Endothelial cell of umbilical vein (primary cell): ENCODE data around the gene ANKMY2. TPM values are rescaled to one million over a fixed set of nuclear protein-coding genes. Genes with fewer than 3 reads are reported as not detected.

Source experiments
- BruUV-seq: library from RNA; stranded (reverse); fragments of 400-500 nt; replicated peaks from 2 replicates; lab custom pipeline; 2021; lab: Mats Ljungman, UMichigan
- CTCF ChIA-PET: fragments of 300-600, 350-600 bp; sonication (Branson Sonifier 250); formaldehyde crosslinking; loops from one replicate; lab custom pipeline; 2021; ENCODE audit warnings: antibody characterized with exemption, inconsistent platforms; lab: Charles Lee
- POLR2A ChIA-PET: fragments of 300-600, 350-600 bp; sonication (Branson Sonifier 250); formaldehyde crosslinking; loops from one replicate; lab custom pipeline; 2021; ENCODE audit warnings: antibody characterized with exemption, inconsistent platforms; lab: Charles Lee
- DNase-seq: peaks from one replicate; pipeline ENCODE4 v3.0.0-alpha.2; 2011; ENCODE audit warnings: low read depth, low spot score
- FAIRE-seq: peaks from 2 replicates; lab custom pipeline; 2011; peaks lifted over from hg19 to GRCh38; lab: Jason Lieb, UNC
- H2AFZ ChIP-seq: 2 replicates; pipeline ENCODE4 v1.6.0; 2012; ENCODE audit warnings: low read depth, low read length, control low read depth, inconsistent platforms
- H3K27ac ChIP-seq: 2 replicates; pipeline ENCODE4 v1.5.1; 2011; ENCODE audit warnings: low read depth, mild to moderate bottlenecking, control low read depth, low read length, moderate library complexity; ENCODE audit not compliant: insufficient read depth
- H3K27me3 ChIP-seq, 2 experiments: 2 replicates each; pipeline versions ENCODE4 v1.6.0 to v1.6.1; 2011; ENCODE audit warnings: low read length in 2 of 2, mixed read lengths in 1 of 2; ENCODE audit not compliant: control insufficient read depth in 2 of 2, insufficient read depth in 2 of 2
- H3K36me3 ChIP-seq, 2 experiments: 2 replicates in 1 of 2; 3 replicates in 1 of 2; pipeline ENCODE4 v1.5.1; 2011; ENCODE audit warnings: low read length in 2 of 2, mild to moderate bottlenecking in 1 of 2, moderate library complexity in 1 of 2; ENCODE audit not compliant: control insufficient read depth in 2 of 2, insufficient read depth in 2 of 2; ENCODE audit errors: extremely low read depth in 1 of 2
- H3K4me1 ChIP-seq: 3 replicates; pipeline ENCODE4 v1.5.1; 2011; ENCODE audit warnings: mild to moderate bottlenecking, low read length; ENCODE audit not compliant: control insufficient read depth, insufficient read depth; ENCODE audit errors: extremely low read depth
- H3K4me2 ChIP-seq: 2 replicates; pipeline ENCODE4 v1.6.1; 2011; ENCODE audit warnings: low read length, control low read depth, mixed read lengths; ENCODE audit not compliant: insufficient read depth
- H3K4me3 ChIP-seq, 3 experiments: fragments of 200-600 bp in 1 of 3; sonication (generic), shearing (Covaris generic) in 1 of 3; replicated peaks in 1 of 3; 2 replicates each; pipeline ENCODE4 v1.5.1; 2011 to 2016; ENCODE audit warnings: control low read depth in 3 of 3, low read length in 3 of 3, mild to moderate bottlenecking in 2 of 3, inconsistent platforms in 1 of 3, low read depth in 1 of 3, moderate library complexity in 1 of 3; ENCODE audit not compliant: insufficient read depth in 1 of 3
- H3K79me2 ChIP-seq: 2 replicates; pipeline ENCODE4 v1.6.0; 2012; ENCODE audit warnings: low read length, inconsistent platforms; ENCODE audit not compliant: control insufficient read depth, insufficient read depth
- H3K9ac ChIP-seq: replicated peaks from 2 replicates; pipeline ENCODE3; 2011; ENCODE audit warnings: low read length, control low read depth; ENCODE audit not compliant: insufficient read depth; ENCODE audit errors: extremely low read depth
- H3K9me1 ChIP-seq: replicated peaks from 3 replicates; pipeline ENCODE4 v1.6.0; 2011; ENCODE audit warnings: mild to moderate bottlenecking, low read length; ENCODE audit not compliant: control insufficient read depth, insufficient read depth; ENCODE audit errors: extremely low read depth
- H3K9me3 ChIP-seq: replicated peaks from 2 replicates; pipeline ENCODE4 v1.5.1; 2012; ENCODE audit warnings: low read length, inconsistent platforms; ENCODE audit not compliant: control insufficient read depth, insufficient read depth
- H4K20me1 ChIP-seq: replicated peaks from 2 replicates; pipeline ENCODE3; 2011; ENCODE audit warnings: mild to moderate bottlenecking, low read length; ENCODE audit not compliant: control insufficient read depth, insufficient read depth; ENCODE audit errors: extremely low read depth
- EZH2 ChIP-seq: IDR thresholded peaks from 2 replicates; pipeline ENCODE4 v1.6.1; 2012; ENCODE audit warnings: borderline replicate concordance, low read depth, mild to moderate bottlenecking, moderate library complexity, low read length, inconsistent platforms; ENCODE audit not compliant: severe bottlenecking
- FOS ChIP-seq: IDR thresholded peaks from 2 replicates; pipeline ENCODE4 v1.6.1; 2011; ENCODE audit warnings: mild to moderate bottlenecking, low read length, moderate library complexity, borderline replicate concordance; ENCODE audit not compliant: insufficient read depth
- GATA2 ChIP-seq: IDR thresholded peaks from 2 replicates; pipeline ENCODE4 v1.7.0; 2011; ENCODE audit warnings: low read depth, mild to moderate bottlenecking, moderate library complexity, mixed read lengths, low read length; ENCODE audit not compliant: insufficient read length, insufficient read depth
- JUN ChIP-seq: IDR thresholded peaks from 2 replicates; pipeline ENCODE4 v1.6.1; 2011; ENCODE audit warnings: borderline replicate concordance, low read depth; ENCODE audit not compliant: insufficient read length, insufficient read depth
- MYC ChIP-seq: IDR thresholded peaks from one replicate; pipeline ENCODE4 v1.6.1; 2011; ENCODE audit warnings: mild to moderate bottlenecking, low read depth, low read length
- POLR2A ChIP-seq: IDR thresholded peaks from 2 replicates; pipeline ENCODE4 v1.6.1; 2012; ENCODE audit warnings: low read depth, mild to moderate bottlenecking, control low read depth, low read length
- POLR2AphosphoS5 ChIP-seq: IDR thresholded peaks from 2 replicates; pipeline ENCODE4 v1.6.1; 2012; ENCODE audit warnings: low read depth, mild to moderate bottlenecking, control low read depth, low read length, moderate library complexity; ENCODE audit not compliant: insufficient read depth
- dilution Hi-C: fragments of 300-500 bp; cut with MboI; formaldehyde crosslinking; loops from one replicate; pipeline ENCODE4 v1.15.0; 2019; ENCODE audit warnings: low sequenced_read_pairs; ENCODE audit not compliant: extremely low pct_ligation_motif_present
- intact Hi-C: fragments of 100-400 bp; cut with micrococcal nuclease; formaldehyde crosslinking; loops from one replicate; pipeline ENCODE4 v1.10.0; 2022
- polyA plus RNA-seq, 4 experiments: library from polyadenylated mRNA; depleted of rRNA in 3 of 4; stranded (reverse) in 3 of 4; unstranded in 1 of 4; fragments of >200 nt; gene quantifications; 2 replicates each; pipeline versions ENCODE4 v1.2.1 to v1.2.3, GENCODE V29; 2011 to 2012; ENCODE audit warnings: missing spikeins in 1 of 4
- total RNA-seq: library from RNA; stranded (reverse); gene quantifications from 2 replicates; pipeline ENCODE4 v1.2.3, GENCODE V29; 2021
- TF ChIP-seq, protein P1 (sequence below), 2 donors: IDR thresholded peaks; 1 replicate in 1 of 2; 2 replicates in 1 of 2; pipeline ENCODE4 v1.5.1; 2011; ENCODE audit warnings: low read length in 2 of 2, mild to moderate bottlenecking in 2 of 2, moderate library complexity in 2 of 2, control low read depth in 1 of 2, inconsistent platforms in 1 of 2, low read depth in 1 of 2; ENCODE audit not compliant: insufficient read depth in 1 of 2; ENCODE audit errors: extremely low read depth in 1 of 2
- TF ChIP-seq, protein P2 (sequence below): IDR thresholded peaks from 2 replicates; pipeline ENCODE4 v1.6.1; 2011; ENCODE audit not compliant: insufficient read depth, insufficient read length

ANKMY2 gene
- total and polyA plus RNA-seq, 2 donors (not counting 3 experiments of a cell fraction or from before 2014, with no cell fraction given), result 7.7 to 11.6 TPM

DNA sequence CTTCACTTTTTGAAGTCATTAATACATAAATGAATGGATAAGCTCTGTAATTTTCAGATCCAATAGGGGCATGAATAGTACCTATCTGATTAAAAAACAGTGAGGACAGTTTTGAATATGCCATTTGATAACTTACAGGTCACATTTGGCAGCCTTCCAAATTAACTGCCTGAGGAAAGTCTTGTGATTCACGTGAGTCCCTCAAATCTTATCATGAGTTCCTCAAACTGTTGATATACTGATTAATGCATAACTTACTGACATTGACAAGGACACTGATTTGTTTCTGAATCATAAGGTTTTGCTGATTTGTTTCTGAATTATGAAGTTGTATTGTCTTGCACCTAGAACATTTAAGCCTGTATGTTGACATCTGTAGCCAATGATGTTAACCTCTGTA lies 55.1 kb downstream of the ANKMY2 start:
- Histone ChIP-seq H3K27ac (no peak overlapping the region), H4K20me1 (no peaks in the 10 kb centered on the region), H3K9me3 (no peaks in the 10 kb centered on the region), H3K36me3 (no peaks in the 10 kb centered on the region), H3K9me1 (no peaks in the 10 kb centered on the region), H3K27me3 (no peaks in the 10 kb centered on the region), H3K9ac (no peak overlapping the region), H3K4me1 (peaks cover 2% of the 10 kb centered on the region), H3K79me2 (no peaks in the 10 kb centered on the region), H2AFZ (no peak overlapping the region), H3K4me3 (no peak overlapping the region), H3K4me2 (no peak overlapping the region)
- dilution Hi-C loops, result no loop called here
- DNase-seq (peak; percentile 24), FAIRE-seq (peak; percentile 58)
- ChIA-PET POLR2A (no interaction called here), CTCF (no interaction called here)
- intact Hi-C loops, result no loop called here
- no TSS peak for BruUV-seq
- TF ChIP-seq, protein P1, sequence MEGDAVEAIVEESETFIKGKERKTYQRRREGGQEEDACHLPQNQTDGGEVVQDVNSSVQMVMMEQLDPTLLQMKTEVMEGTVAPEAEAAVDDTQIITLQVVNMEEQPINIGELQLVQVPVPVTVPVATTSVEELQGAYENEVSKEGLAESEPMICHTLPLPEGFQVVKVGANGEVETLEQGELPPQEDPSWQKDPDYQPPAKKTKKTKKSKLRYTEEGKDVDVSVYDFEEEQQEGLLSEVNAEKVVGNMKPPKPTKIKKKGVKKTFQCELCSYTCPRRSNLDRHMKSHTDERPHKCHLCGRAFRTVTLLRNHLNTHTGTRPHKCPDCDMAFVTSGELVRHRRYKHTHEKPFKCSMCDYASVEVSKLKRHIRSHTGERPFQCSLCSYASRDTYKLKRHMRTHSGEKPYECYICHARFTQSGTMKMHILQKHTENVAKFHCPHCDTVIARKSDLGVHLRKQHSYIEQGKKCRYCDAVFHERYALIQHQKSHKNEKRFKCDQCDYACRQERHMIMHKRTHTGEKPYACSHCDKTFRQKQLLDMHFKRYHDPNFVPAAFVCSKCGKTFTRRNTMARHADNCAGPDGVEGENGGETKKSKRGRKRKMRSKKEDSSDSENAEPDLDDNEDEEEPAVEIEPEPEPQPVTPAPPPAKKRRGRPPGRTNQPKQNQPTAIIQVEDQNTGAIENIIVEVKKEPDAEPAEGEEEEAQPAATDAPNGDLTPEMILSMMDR (IDR thresholded peaks at IDR 0.05; ENCODE audit: extremely low read depth in 1 of 2, insufficient read depth in 1 of 2, low read depth in 1 of 2, low read length in 2 of 2), result no peak
- TF ChIP-seq FOS (no peak), EZH2 (no peak), POLR2AphosphoS5 (no peak), JUN (no peak), MYC (no peak), GATA2 (no peak), POLR2A (no peak)
- TF ChIP-seq, protein P2, sequence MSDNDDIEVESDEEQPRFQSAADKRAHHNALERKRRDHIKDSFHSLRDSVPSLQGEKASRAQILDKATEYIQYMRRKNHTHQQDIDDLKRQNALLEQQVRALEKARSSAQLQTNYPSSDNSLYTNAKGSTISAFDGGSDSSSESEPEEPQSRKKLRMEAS, result no peak
